MCF 10A (cell line): Measurements from ENCODE around the gene ANKRD11. TPM values are rescaled to one million over a fixed set of nuclear protein-coding genes. Genes with fewer than 3 reads are reported as not detected.
A peak's percentile ranks its signal among the peaks of the same experiment; 100 is the strongest.

Experiments
- BruUV-seq: library from RNA; stranded (reverse); fragments of 400-500 nt; replicated peaks from 2 replicates; lab custom pipeline; 2021; lab: Mats Ljungman, UMichigan
- CTCF ChIA-PET: fragments of 300-600 bp; sonication (Branson Sonifier 250); formaldehyde crosslinking; extraction: SDS; loops from one replicate; lab custom pipeline; 2021; ENCODE audit warnings: antibody characterized with exemption, inconsistent platforms; lab: Yijun Ruan, JAX
- POLR2A ChIA-PET: fragments of 300-600, 350-650 bp; sonication (Branson Sonifier 250); formaldehyde crosslinking; extraction: SDS; loops from one replicate; lab custom pipeline; 2020; ENCODE audit warnings: antibody characterized with exemption, inconsistent platforms; lab: Yijun Ruan, JAX
- DNase-seq: peaks from one replicate; pipeline ENCODE4 v3.0.0-alpha.2; 2018; ENCODE audit not compliant: unreplicated experiment
- H3K27ac Mint-ChIP-seq: one replicate; pipeline ENCODE4 v1.8.0; 2022; ENCODE audit warnings: mild to moderate bottlenecking, low read depth, mixed read lengths; ENCODE audit not compliant: unreplicated experiment
- H3K27me3 Mint-ChIP-seq: one replicate; pipeline ENCODE4 v1.8.0; 2022; ENCODE audit warnings: mixed read lengths; ENCODE audit not compliant: insufficient read depth, unreplicated experiment
- H3K36me3 Mint-ChIP-seq: one replicate; pipeline ENCODE4 v1.8.0; 2022; ENCODE audit warnings: mild to moderate bottlenecking, moderate library complexity, mixed read lengths; ENCODE audit not compliant: insufficient read depth, unreplicated experiment
- H3K4me1 Mint-ChIP-seq: one replicate; pipeline ENCODE4 v1.8.0; 2022; ENCODE audit warnings: mixed read lengths; ENCODE audit not compliant: insufficient read depth, unreplicated experiment
- H3K4me3 Mint-ChIP-seq: one replicate; pipeline ENCODE4 v1.8.0; 2022; ENCODE audit warnings: mild to moderate bottlenecking, moderate library complexity, mixed read lengths; ENCODE audit not compliant: unreplicated experiment
- H3K9me3 Mint-ChIP-seq: one replicate; pipeline ENCODE4 v1.8.0; 2022; ENCODE audit warnings: mixed read lengths; ENCODE audit not compliant: unreplicated experiment
- intact Hi-C: fragments of 100-400 bp; cut with micrococcal nuclease; formaldehyde crosslinking; loops from 2 replicates; pipeline ENCODE4 v1.14.1; 2022
- total RNA-seq: library from RNA; stranded (reverse); gene quantifications from 2 replicates; pipeline ENCODE4 v1.2.3, GENCODE V29; 2022
- TF ChIP-seq, protein P1 (sequence below): fragments of 200-600 bp; IDR thresholded peaks from one replicate; pipeline ENCODE4 v1.8.0; 2022; ENCODE audit warnings: antibody characterized with exemption, mild to moderate bottlenecking; ENCODE audit not compliant: unreplicated experiment

The ANKRD11 gene
- total RNA-seq, 1 experiment from 2014 or later, result 237 TPM

- Mint-ChIP-seq H3K4me3 (peak overlapping the region; percentile 68), H3K4me1 (peaks cover 49% of the 10 kb centered on the region), H3K36me3 (peaks cover 38% of the 10 kb centered on the region), H3K27ac (peak overlapping the region; percentile 95), H3K27me3 (no peaks in the 10 kb centered on the region), H3K9me3 (no peaks in the 10 kb centered on the region)
- TF ChIP-seq, protein P1, sequence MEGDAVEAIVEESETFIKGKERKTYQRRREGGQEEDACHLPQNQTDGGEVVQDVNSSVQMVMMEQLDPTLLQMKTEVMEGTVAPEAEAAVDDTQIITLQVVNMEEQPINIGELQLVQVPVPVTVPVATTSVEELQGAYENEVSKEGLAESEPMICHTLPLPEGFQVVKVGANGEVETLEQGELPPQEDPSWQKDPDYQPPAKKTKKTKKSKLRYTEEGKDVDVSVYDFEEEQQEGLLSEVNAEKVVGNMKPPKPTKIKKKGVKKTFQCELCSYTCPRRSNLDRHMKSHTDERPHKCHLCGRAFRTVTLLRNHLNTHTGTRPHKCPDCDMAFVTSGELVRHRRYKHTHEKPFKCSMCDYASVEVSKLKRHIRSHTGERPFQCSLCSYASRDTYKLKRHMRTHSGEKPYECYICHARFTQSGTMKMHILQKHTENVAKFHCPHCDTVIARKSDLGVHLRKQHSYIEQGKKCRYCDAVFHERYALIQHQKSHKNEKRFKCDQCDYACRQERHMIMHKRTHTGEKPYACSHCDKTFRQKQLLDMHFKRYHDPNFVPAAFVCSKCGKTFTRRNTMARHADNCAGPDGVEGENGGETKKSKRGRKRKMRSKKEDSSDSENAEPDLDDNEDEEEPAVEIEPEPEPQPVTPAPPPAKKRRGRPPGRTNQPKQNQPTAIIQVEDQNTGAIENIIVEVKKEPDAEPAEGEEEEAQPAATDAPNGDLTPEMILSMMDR, result peak; percentile 12
- intact Hi-C loops, result loop anchor here (5.0 kb wide), 2 partner anchors 44 to 46 kb away; no protein-coding TSS in a partner anchor
- BruUV-seq, result no TSS peak
- POLR2A ChIA-PET, result interaction anchor here (0.7 to 5.4 kb wide), 22 partner anchors 9 to 225 kb away, joined by 3 to 55 read pairs (median 9); partner anchors contain the start of genes ANKRD11, SPG7 and ZNF778
- CTCF ChIA-PET, result interaction anchor here (0.7 to 2.1 kb wide), 7 partner anchors 9 to 155 kb away, joined by 3 to 6 read pairs (median 3); no protein-coding TSS in a partner anchor
- DNase-seq, result peak; percentile 95
Observed at GRCh38 chr16:89442990-89443726, 47.2 kb downstream of the ANKRD11 start.

- DNase-seq, result peak; percentile 17
- Mint-ChIP-seq H3K36me3 (peaks cover 44% of the 10 kb centered on the region), H3K27ac (peak overlapping the region; percentile 95), H3K4me3 (peak overlapping the region; percentile 68), H3K27me3 (no peaks in the 10 kb centered on the region), H3K4me1 (peaks cover 52% of the 10 kb centered on the region), H3K9me3 (no peaks in the 10 kb centered on the region)
- POLR2A ChIA-PET, result interaction anchor here (0.6 to 5.4 kb wide), 20 partner anchors 9 to 225 kb away, joined by 3 to 55 read pairs (median 10); partner anchors contain the start of genes ANKRD11, SPG7 and ZNF778
- intact Hi-C loops, result loop anchor here (5.0 kb wide), 2 partner anchors 45 kb away; no protein-coding TSS in a partner anchor
- TF ChIP-seq, protein P1, result no peak
- TSS peak; percentile 36 for BruUV-seq
- CTCF ChIA-PET, result interaction anchor here (0.7 to 2.1 kb wide), 8 partner anchors 10 to 154 kb away, joined by 3 to 8 read pairs (median 3); no protein-coding TSS in a partner anchor
Observed at GRCh38 chr16:89442588-89442987, 47.8 kb downstream of the ANKRD11 start.

DNA sequence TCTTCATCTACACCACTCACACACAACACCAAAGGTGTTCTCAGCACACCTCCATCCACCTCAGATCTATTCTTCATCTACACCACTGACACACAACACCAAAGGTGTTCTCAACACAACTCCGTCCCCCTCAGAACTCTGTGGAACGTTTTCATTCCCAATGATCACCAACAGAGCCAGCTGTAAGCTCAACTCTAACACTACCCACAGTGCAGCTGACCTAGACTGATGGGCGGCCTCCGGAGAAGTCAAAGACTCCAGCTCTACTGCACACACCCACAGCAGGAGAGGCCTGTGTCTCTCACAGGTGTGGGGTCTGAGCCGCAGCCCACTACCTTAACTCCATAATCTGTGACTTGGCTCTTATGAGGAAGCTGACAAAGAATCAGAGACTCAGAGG, 50.7 kb downstream of the ANKRD11 start:
- no peaks in the 10 kb centered on the region for H3K9me3 Mint-ChIP-seq
- no TSS peak for BruUV-seq
- POLR2A ChIA-PET, result interaction anchor here (0.6 kb wide), 1 partner anchor 150 kb away, joined by 3 read pairs; no protein-coding TSS in a partner anchor
- H3K27ac Mint-ChIP-seq, result peak overlapping the region; percentile 80
- CTCF ChIA-PET, result interaction anchor here (1.8 kb wide), 1 partner anchor 37 kb away, joined by 6 read pairs; no protein-coding TSS in a partner anchor
- H3K4me3 Mint-ChIP-seq, result no peak overlapping the region
- intact Hi-C loops, result loop anchor here (5.0 kb wide), 2 partner anchors 42 to 48 kb away; no protein-coding TSS in a partner anchor
- H3K36me3 Mint-ChIP-seq, result peaks cover 54% of the 10 kb centered on the region
- no peak for DNase-seq
- H3K4me1 Mint-ChIP-seq, result peaks cover 49% of the 10 kb centered on the region
- TF ChIP-seq, protein P1, result no peak
- no peaks in the 10 kb centered on the region for H3K27me3 Mint-ChIP-seq

GRCh38 chr16:89437991-89438390, 52.4 kb downstream of the ANKRD11 start:
- no peaks in the 10 kb centered on the region for H3K27me3 Mint-ChIP-seq
- POLR2A ChIA-PET, result interaction anchor here (1.0 kb wide), 1 partner anchor 18 kb away, joined by 3 read pairs; no protein-coding TSS in a partner anchor
- H3K27ac Mint-ChIP-seq, result no peak overlapping the region
- peaks cover 39% of the 10 kb centered on the region for H3K4me1 Mint-ChIP-seq
- no peak for DNase-seq
- CTCF ChIA-PET, result interaction anchor here (0.6 to 1.2 kb wide), 4 partner anchors 18 to 1589 kb away, joined by 3 to 4 read pairs (median 4); no protein-coding TSS in a partner anchor
- H3K4me3 Mint-ChIP-seq, result no peak overlapping the region
- TF ChIP-seq, protein P1, result no peak
- H3K36me3 Mint-ChIP-seq, result peaks cover 46% of the 10 kb centered on the region
- no TSS peak for BruUV-seq
- intact Hi-C loops, result no loop called here
- no peaks in the 10 kb centered on the region for H3K9me3 Mint-ChIP-seq
